Heart right ventricle (tissue), 16 donors: ENCODE data around the gene DAPK1. TPM values are rescaled to one million over a fixed set of nuclear protein-coding genes. Genes with fewer than 3 reads are reported as not detected.

Experiments
- ATAC-seq, 8 donors: fragments of 200-7000 bp; cut with Tn5 transposase; one replicate each; pipeline ENCODE4 v1.9.1; 2020; ENCODE audit warnings: mild to moderate bottlenecking in 8 of 8, moderate library complexity in 8 of 8, moderate number of reproducible peaks in 1 of 8
- DNase-seq, 2 donors: peaks; one replicate each; pipeline ENCODE4 v3.0.0-alpha.2; 2020
- H3K27ac ChIP-seq, 10 donors: fragments of 200-600 bp; sonication (generic) in 2 of 10; one replicate each; pipeline versions ENCODE4 v1.5.0 to v1.8.0; 2020 to 2022; ENCODE audit warnings: mild to moderate bottlenecking in 3 of 10
- H3K27me3 ChIP-seq, 7 donors: fragments of 200-600 bp; one replicate each; pipeline ENCODE4 v1.8.0; 2021 to 2022; ENCODE audit warnings: mild to moderate bottlenecking in 2 of 7
- H3K36me3 ChIP-seq, 9 donors: fragments of 200-600 bp; sonication (generic) in 1 of 9; one replicate each; pipeline versions ENCODE4 v1.5.0 to v1.8.0; 2020 to 2022; ENCODE audit warnings: mild to moderate bottlenecking in 2 of 9
- H3K4me1 ChIP-seq, 9 donors: fragments of 200-600 bp; sonication (generic) in 1 of 9; one replicate each; pipeline versions ENCODE4 v1.5.0 to v1.8.0; 2020 to 2022; ENCODE audit warnings: mild to moderate bottlenecking in 4 of 9
- H3K4me3 ChIP-seq, 10 donors: fragments of 200-600 bp; sonication (generic) in 2 of 10; one replicate each; pipeline versions ENCODE4 v1.5.0 to v1.8.0; 2020 to 2022; ENCODE audit warnings: mild to moderate bottlenecking in 7 of 10, moderate library complexity in 2 of 10
- H3K9me3 ChIP-seq, 11 donors: fragments of 200-600 bp in 10 of 11; sonication (generic) in 2 of 11; one replicate each; pipeline versions ENCODE4 v1.5.0 to v1.8.0; 2013 to 2022; ENCODE audit warnings: mild to moderate bottlenecking in 2 of 11, control low read depth in 1 of 11, moderate library complexity in 1 of 11
- CTCF ChIP-seq, 9 donors: fragments of 200-600 bp; sonication (generic) in 2 of 9; IDR thresholded peaks; one replicate each; pipeline versions ENCODE4 v1.5.0 to v1.8.0; 2021 to 2022; ENCODE audit warnings: antibody characterized with exemption in 9 of 9, mild to moderate bottlenecking in 5 of 9, moderate library complexity in 1 of 9
- WGBS, 2 donors: extraction: QIAGEN DNeasy Blood & Tissue Kit; methylation state at CpG; one replicate each; pipeline ENCODE4 v1.1.7; 2013; ENCODE audit warnings: inconsistent platforms in 1 of 2; 5-methylcytosine and 5-hydroxymethylcytosine counted together
- intact Hi-C, 10 donors: fragments of 100-400 bp; cut with DNase I; formaldehyde crosslinking; loops; one replicate each; pipeline versions ENCODE4 v1.11.1 to v1.14.2; 2022
- polyA plus RNA-seq, 2 donors: library from polyadenylated mRNA; stranded (reverse); fragments of 200-250 nt; gene quantifications; one replicate each; pipeline ENCODE4 v1.2.3, GENCODE V29; 2013
- total RNA-seq, 10 donors: library from RNA; stranded (reverse); fragmentation: NEBNext Ultra II Directional in 3 of 10; extraction: Animal tissue kit (Norgen Biotek cat#: 25700) in 3 of 10; gene quantifications; one replicate each; pipeline versions ENCODE4 v1.2.1 to v1.2.4, GENCODE V29; 2021 to 2023
- donor health status: Arrhythmogenic right ventricular cardiomyopathy.
- donor health status: ischemic (EF 13 %, LVEDD 7.1; RV severe dilation, severe dysfunction).
- donor health status: healthy with polysubstance abuse.
- donor health status: DM: no; HTN: yes; CAD: no.
- donor health status: DM: no; HTN: no; CAD: no.
- donor health status: ischemic (EF 25% LVEDD 6.9; RV normal size, moderate dysfunction).
- donor health status: ischemic (EF 25% LVEDD 5.7; RV mildly dilated, moderate dysfunction).
- donor health status: healthy.
- donor health status: DM: yes; HTN: yes; CAD: no.
- donor health status: Ischemic cardiomyopathy.
- donor health status: ischemic (EF 35%, LVEDD 5.7; RV mildly dilated, moderate dysfunction).
- donor health status: nonischemic (EF 11% LVEDD 7.7; RV severe dilation, severe dysfunction).
- donor health status: DM: yes; HTN: yes; CAD: no.
- donor health status: PGD.
- donor health status: ischemic (EF 29% LVEDD 5.4; RV normal size, mild dysfunction).
- donor health status: nonischemic (EF 23%, LVEDD 6.1; RV moderate dilation, normal function).

The DAPK1 gene
- total and polyA plus RNA-seq, 12 donors, result 1.1 to 15.5 (median 4.2) TPM

GRCh38 chr9:87599901-87600610 is 102.4 kb downstream of the DAPK1 start:
- Histone ChIP-seq H3K36me3 (no peaks in the 10 kb centered on the region), H3K4me1 (peaks cover 0 to 56% (median 19%) of the 10 kb centered on the region in 9 donors), H3K4me3 (no peak overlapping the region), H3K27me3 (no peaks in the 10 kb centered on the region), H3K9me3 (no peaks in the 10 kb centered on the region), H3K27ac (peak overlapping the region in 1 of 10 donors; percentile 80)
- 52 to 57% methylated on average over 17 of the region's 17 CpGs for WGBS, 2 donors
- peak; percentile 19 to 68 (median 47) for ATAC-seq
- peak in 1 of 2 donors; percentile 21 for DNase-seq
- intact Hi-C loops, result no loop called here
- TF ChIP-seq CTCF (IDR thresholded peaks at IDR 0.05), result no peak

- H3K4me1 ChIP-seq, result peaks cover 0 to 56% (median 19%) of the 10 kb centered on the region in 9 donors
- intact Hi-C loops, result no loop called here
- H3K4me3 ChIP-seq, result no peak overlapping the region
- WGBS, 2 donors, result 58 to 81% methylated on average over 1 of the region's 1 CpG
- peak in 4 of 8 donors; percentile 18 to 64 (median 59) for ATAC-seq
- DNase-seq, result no peak
- H3K36me3 ChIP-seq, result no peaks in the 10 kb centered on the region
- H3K27me3 ChIP-seq, result no peaks in the 10 kb centered on the region
- no peak for TF ChIP-seq CTCF (IDR thresholded peaks at IDR 0.05)
- peak overlapping the region in 1 of 10 donors; percentile 80 for H3K27ac ChIP-seq
- H3K9me3 ChIP-seq, result no peaks in the 10 kb centered on the region
These were observed 103.5 kb downstream of the DAPK1 start for GRCh38 chr9:87601176-87601575.

- ATAC-seq (no peak), DNase-seq (no peak)
- H3K9me3 ChIP-seq, result no peaks in the 10 kb centered on the region
- TF ChIP-seq CTCF (IDR thresholded peaks at IDR 0.05), result no peak
- WGBS, 2 donors, result 84 to 96% methylated on average over 5 of the region's 5 CpGs
- H3K27ac ChIP-seq, result peak overlapping the region in 1 of 10 donors; percentile 80
- H3K27me3 ChIP-seq, result no peaks in the 10 kb centered on the region
- no peak overlapping the region for H3K4me3 ChIP-seq
- intact Hi-C loops, result no loop called here
- peaks cover 0 to 54% (median 17%) of the 10 kb centered on the region in 9 donors for H3K4me1 ChIP-seq
- H3K36me3 ChIP-seq, result no peaks in the 10 kb centered on the region
These were observed 103.9 kb downstream of the DAPK1 start for GRCh38 chr9:87601595-87601994.

- TF ChIP-seq CTCF (IDR thresholded peaks at IDR 0.05), result no peak
- H3K4me1 ChIP-seq, result peaks cover 0 to 43% (median 11%) of the 10 kb centered on the region in 9 donors
- ATAC-seq (no peak), DNase-seq (no peak)
- no peak overlapping the region for H3K4me3 ChIP-seq
- no peak overlapping the region for H3K27ac ChIP-seq
- 90 to 91% methylated on average over 9 of the region's 9 CpGs for WGBS, 2 donors
- peaks cover 0 to 12% (median 0%) of the 10 kb centered on the region in 11 donors for H3K9me3 ChIP-seq
- intact Hi-C loops, result no loop called here
- no peaks in the 10 kb centered on the region for H3K27me3 ChIP-seq
- no peaks in the 10 kb centered on the region for H3K36me3 ChIP-seq
These were observed 105.4 kb downstream of the DAPK1 start for GRCh38 chr9:87602933-87603643.
